Measurements from ENCODE around the gene ZNF319. TPM values are rescaled to one million over a fixed set of nuclear protein-coding genes. Genes with fewer than 3 reads are reported as not detected.

The ZNF319 gene
- total RNA-seq, 1 donor from 2014 or later = 7.9 TPM

- Histone ChIP-seq H3K36me3 (peaks cover 0 to 35% of the 10 kb centered on the region in 2 donors), H3K9me3 (no peaks in the 10 kb centered on the region), H3K4me1 (peaks cover 29% of the 10 kb centered on the region), H3K27ac (no peak overlapping the region), H3K27me3 (no peaks in the 10 kb centered on the region), H3K4me3 (no peak overlapping the region)
- no peak for TF ChIP-seq CTCF (IDR thresholded peaks at IDR 0.05)
- no peak for TF ChIP-seq POLR2A (IDR thresholded peaks at IDR 0.05)
- no peak for TF ChIP-seq POLR2AphosphoS5 (IDR thresholded peaks at IDR 0.05; ENCODE audit: insufficient read depth in 1 of 2, low read depth in 1 of 2)
- intact Hi-C loops (cut with DNase I) = loop anchor here (10.0 kb wide), 1 partner anchor 240 kb away; no protein-coding TSS in a partner anchor
- DNase-seq (ENCODE audit: extremely low spot score in 2 of 2) = no peak
Measured at GRCh38 chr16:57994361-57994760, 6.1 kb downstream of the ZNF319 start.

- TF ChIP-seq POLR2A (IDR thresholded peaks at IDR 0.05) (no peak), POLR2AphosphoS5 (IDR thresholded peaks at IDR 0.05; ENCODE audit: insufficient read depth in 1 of 2, low read depth in 1 of 2) (no peak), CTCF (IDR thresholded peaks at IDR 0.05) (no peak)
- Histone ChIP-seq H3K27me3 (no peaks in the 10 kb centered on the region), H3K27ac (no peak overlapping the region), H3K4me1 (peaks cover 24% of the 10 kb centered on the region), H3K4me3 (no peak overlapping the region), H3K9me3 (no peaks in the 10 kb centered on the region), H3K36me3 (peaks cover 0 to 35% of the 10 kb centered on the region in 2 donors)
- no peak for DNase-seq (ENCODE audit: extremely low spot score in 2 of 2)
- intact Hi-C loops (cut with DNase I) = loop anchor here (10.0 kb wide), 1 partner anchor 239 kb away; no protein-coding TSS in a partner anchor
Measured at GRCh38 chr16:57993897-57994296, 6.6 kb downstream of the ZNF319 start.

- no peak for TF ChIP-seq POLR2AphosphoS5 (IDR thresholded peaks at IDR 0.05; ENCODE audit: insufficient read depth in 1 of 2, low read depth in 1 of 2)
- no peak for TF ChIP-seq CTCF (IDR thresholded peaks at IDR 0.05)
- no peak for TF ChIP-seq POLR2A (IDR thresholded peaks at IDR 0.05)
- Histone ChIP-seq H3K27me3 (no peaks in the 10 kb centered on the region), H3K36me3 (peaks cover 0 to 35% of the 10 kb centered on the region in 2 donors), H3K4me3 (no peak overlapping the region), H3K27ac (no peak overlapping the region), H3K4me1 (peaks cover 19% of the 10 kb centered on the region), H3K9me3 (no peaks in the 10 kb centered on the region)
- no peak for DNase-seq (ENCODE audit: extremely low spot score in 2 of 2)
- intact Hi-C loops (cut with DNase I) = loop anchor here (10.0 kb wide), 1 partner anchor 239 kb away; no protein-coding TSS in a partner anchor
Measured at GRCh38 chr16:57993438-57993837, 7.0 kb downstream of the ZNF319 start.

- Histone ChIP-seq H3K4me3 (no peak overlapping the region), H3K4me1 (peaks cover 12% of the 10 kb centered on the region), H3K36me3 (peaks cover 0 to 24% of the 10 kb centered on the region in 2 donors), H3K9me3 (no peaks in the 10 kb centered on the region), H3K27me3 (no peaks in the 10 kb centered on the region), H3K27ac (no peak overlapping the region)
- intact Hi-C loops (cut with DNase I) = loop anchor here (10.0 kb wide), 1 partner anchor 237 kb away; no protein-coding TSS in a partner anchor
- TF ChIP-seq CTCF (IDR thresholded peaks at IDR 0.05) (no peak), POLR2AphosphoS5 (IDR thresholded peaks at IDR 0.05; ENCODE audit: insufficient read depth in 1 of 2, low read depth in 1 of 2) (no peak), POLR2A (IDR thresholded peaks at IDR 0.05) (no peak)
- no peak for DNase-seq (ENCODE audit: extremely low spot score in 2 of 2)
Measured at GRCh38 chr16:57992084-57992483, 8.4 kb downstream of the ZNF319 start.

GRCh38 chr16:57991551-57992059, 8.9 kb downstream of the ZNF319 start:
- no peaks in the 10 kb centered on the region for H3K9me3 ChIP-seq
- no peak overlapping the region for H3K4me3 ChIP-seq
- no peak for TF ChIP-seq POLR2AphosphoS5 (IDR thresholded peaks at IDR 0.05; ENCODE audit: insufficient read depth in 1 of 2, low read depth in 1 of 2)
- no peak for TF ChIP-seq POLR2A (IDR thresholded peaks at IDR 0.05)
- TF ChIP-seq CTCF (IDR thresholded peaks at IDR 0.05) = no peak
- DNase-seq (ENCODE audit: extremely low spot score in 2 of 2) = no peak
- intact Hi-C loops (cut with DNase I) = loop anchor here (10.0 kb wide), 1 partner anchor 237 kb away; no protein-coding TSS in a partner anchor
- peaks cover 12% of the 10 kb centered on the region for H3K4me1 ChIP-seq
- H3K36me3 ChIP-seq = peaks cover 0 to 19% of the 10 kb centered on the region in 2 donors
- H3K27me3 ChIP-seq = no peaks in the 10 kb centered on the region
- H3K27ac ChIP-seq = no peak overlapping the region

Data from vagina (tissue), 2 donors.